ENCODE results near the gene CPPED1.

Gene CPPED1

GRCh38 chr16:12682432-12683165, 121.1 kb downstream of the CPPED1 start:
- DNase-seq = no peak

GRCh38 chr16:12681653-12682052, 122.0 kb downstream of the CPPED1 start:
- no peak for DNase-seq

- no peak for DNase-seq
Measured at GRCh38 chr16:12680531-12680930, 123.2 kb downstream of the CPPED1 start.

DNA sequence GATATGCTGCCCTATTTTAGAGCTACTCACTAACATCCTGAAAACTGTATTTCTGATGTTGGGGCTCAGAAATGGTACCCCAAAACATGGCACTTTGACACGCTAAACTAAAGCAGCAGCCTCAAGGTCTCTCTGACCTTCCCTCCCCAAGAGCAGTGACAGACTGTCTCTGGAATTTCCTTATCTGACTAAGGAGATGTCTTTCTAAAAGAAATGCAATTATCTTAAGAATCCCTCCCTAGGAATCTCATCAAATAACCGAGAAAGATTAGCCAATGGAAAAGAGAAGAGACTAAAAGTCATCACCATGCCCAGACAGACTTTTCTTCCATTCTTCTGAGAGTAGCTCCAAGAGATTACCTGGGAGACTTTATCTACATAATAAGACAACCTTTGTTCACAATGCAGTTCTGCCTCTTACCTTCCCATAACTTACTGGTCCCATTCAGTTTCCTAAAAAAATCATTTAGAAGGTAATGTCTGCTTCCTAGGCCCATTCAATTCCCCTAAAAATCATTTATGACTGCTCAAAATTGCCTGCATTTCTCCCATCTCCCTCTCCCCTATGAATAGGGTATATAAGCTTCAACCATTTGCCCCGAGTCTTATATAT, 123.9 kb downstream of the CPPED1 start:
- DNase-seq = no peak

DNA sequence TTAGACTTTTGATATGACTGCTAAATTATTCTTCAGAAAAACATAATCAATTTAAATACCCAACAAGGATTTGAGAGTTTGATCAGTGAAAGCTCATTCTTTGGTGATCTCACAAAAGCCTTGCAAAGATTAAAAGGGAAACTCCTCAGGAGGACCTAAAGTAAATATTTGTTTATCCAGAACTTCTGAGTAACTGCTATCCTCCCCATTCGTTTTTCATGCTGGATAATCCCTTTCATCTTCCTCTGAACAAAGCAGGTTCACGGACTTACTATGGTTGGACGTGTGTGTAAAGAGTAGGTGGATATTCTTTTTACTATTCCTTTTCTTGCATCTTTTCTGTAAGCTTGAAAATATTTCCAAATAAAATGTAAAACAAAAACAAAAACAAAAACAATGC, 124.7 kb downstream of the CPPED1 start:
- no peak for DNase-seq

GRCh38 chr16:12677502-12677901, 126.2 kb downstream of the CPPED1 start:
- DNase-seq = no peak

GRCh38 chr16:12675852-12676251, 127.8 kb downstream of the CPPED1 start:
- DNase-seq = no peak

DNA sequence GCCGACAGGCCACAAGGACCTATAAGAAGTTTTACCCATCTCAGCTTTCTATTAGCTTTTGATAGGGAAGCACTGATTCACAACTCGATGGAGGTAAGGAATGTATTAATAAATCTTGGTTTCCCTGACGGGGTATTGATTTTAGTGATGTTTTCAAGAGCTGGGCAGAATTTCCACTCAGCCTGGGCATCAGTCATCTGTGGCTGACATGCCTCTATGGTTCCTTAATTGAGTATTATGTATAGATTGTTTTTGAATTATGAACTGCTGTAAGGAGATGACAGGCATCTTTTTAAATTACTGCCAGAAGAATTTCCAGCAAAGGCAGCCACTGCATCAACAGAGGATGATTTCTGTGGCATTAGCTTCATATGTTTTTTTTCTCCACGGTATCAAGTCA, 128.6 kb downstream of the CPPED1 start:
- no peak for DNase-seq

DNA sequence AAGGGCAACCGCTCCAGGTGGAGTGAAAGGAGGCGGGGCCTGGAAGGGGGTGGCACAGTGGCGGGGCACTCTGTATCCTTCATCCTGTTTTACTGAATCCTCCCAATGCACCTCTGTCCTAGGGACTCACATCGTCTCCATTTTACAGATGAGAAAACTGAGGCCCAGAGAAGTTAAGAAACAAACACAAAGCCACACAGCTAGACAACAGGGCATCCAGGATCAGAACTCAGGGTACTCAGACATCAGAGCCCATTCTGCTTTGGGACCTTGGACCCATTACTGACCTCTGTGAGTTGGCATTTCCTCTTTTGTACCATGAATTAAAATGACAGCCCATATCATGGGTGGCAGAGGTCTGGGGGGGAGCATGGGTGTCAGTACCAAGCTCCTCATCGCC, 129.2 kb downstream of the CPPED1 start:
- no peak for DNase-seq

- no peak for DNase-seq
Measured at GRCh38 chr16:12674071-12674470, 129.6 kb downstream of the CPPED1 start.

DNA sequence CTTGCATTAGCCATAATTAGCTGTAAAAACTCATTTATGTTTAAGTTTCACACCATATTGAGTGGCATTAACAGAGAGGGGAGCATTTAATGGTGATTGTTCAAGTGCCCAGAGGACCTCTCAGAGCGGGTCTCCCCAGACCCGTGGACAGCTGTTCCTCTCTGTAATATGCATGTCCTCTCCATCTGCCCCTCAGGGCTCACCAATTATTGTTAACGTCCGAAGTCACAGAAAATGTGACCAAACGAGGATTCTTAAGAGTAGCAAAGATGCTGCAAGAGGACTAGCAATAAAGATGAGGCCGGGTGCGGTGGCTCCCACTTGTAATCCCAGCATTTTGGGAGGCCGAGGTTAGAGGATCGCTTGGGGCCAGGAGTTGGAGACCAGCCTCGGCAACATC, 130.2 kb downstream of the CPPED1 start:
- DNase-seq = no peak

DNA sequence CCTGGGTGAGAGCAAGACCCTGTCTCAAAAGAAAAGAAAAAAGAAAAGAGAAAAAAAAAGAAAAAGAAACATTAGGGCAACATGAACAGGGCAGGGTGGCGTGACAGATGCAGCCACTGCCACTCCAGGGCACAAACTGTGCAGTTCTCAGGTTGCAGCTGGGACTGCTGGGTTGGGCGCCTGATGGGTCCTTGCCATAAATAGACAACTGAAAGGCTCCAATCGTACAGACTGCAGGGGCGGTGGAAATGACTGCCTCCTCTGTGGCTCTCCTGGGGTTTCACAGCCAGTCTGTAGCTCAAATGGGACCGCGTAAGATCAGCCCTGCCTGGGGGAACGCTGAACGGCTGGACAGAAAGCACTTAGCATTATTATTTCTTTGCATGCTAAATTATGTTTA, 130.7 kb downstream of the CPPED1 start:
- DNase-seq = no peak

GRCh38 chr16:12669908-12670307, 133.8 kb downstream of the CPPED1 start:
- DNase-seq = no peak

- DNase-seq = no peak
Measured at GRCh38 chr16:12667909-12668308, 135.8 kb downstream of the CPPED1 start.

- DNase-seq = no peak
Measured at GRCh38 chr16:12664164-12664733, 139.4 kb downstream of the CPPED1 start.

DNA sequence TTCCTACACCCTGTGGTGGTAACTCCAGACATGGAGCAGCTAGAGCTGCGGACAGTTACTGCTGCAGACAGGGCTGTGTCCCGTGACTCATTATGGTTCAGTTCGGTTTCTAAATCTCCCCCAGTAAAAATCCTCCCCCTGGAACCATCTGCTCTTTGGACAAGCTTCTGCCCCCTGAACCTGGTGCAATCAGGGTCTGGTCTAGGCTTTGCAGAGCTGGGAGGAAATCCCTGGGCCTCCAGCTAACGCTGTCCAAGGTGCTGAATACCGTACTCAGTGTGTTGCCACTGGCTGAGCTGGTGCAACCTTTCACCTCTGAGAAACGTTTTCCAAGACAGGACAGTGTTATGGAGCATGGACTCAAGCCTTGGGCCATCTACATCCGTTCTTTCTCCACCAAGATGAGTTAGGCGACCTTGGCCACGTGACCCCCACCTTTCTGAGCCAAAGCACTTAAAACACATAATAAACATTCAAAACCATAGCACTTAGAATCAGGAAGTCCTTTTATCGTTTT, 142.0 kb downstream of the CPPED1 start:
- no peak for DNase-seq

DNA sequence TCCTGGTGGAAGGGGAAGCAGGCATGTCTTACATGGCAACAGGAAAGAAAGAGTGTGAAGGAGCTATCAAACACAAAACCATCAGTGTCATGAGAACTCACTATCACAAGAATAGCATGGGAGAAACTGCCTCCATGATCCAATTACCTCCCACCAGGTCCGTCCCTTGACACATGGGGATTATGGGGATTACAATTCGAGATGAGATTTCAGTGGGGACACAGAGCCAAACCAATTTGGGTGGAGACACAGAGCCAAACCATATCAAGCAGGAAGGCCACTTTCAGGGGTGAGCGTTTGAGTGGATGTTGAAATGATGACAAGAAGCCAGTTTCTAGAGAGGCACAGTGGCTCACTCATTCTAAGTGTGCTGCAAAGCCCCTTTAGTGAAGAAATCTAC, 143.8 kb downstream of the CPPED1 start:
- DNase-seq = no peak

DNA sequence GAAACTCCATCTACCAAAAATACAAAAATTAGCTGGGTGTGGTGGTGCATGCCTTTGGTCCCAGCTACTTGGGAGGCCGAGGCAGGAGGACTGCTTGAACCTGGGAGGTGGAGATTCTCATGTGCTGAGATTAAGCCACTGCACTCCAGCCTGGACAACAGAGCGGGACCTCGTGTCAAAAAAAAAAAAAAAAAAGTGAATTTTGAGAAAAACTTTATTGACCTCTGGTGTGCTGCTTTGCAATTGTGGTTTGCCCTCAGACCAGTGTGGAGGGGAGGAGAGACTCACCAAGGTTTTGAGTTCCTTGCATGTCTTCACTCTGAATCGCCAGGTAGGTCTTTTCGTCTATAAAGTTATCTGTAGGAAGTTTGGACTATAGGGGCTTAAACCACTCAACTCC, 145.2 kb downstream of the CPPED1 start:
- DNase-seq = no peak

DNA sequence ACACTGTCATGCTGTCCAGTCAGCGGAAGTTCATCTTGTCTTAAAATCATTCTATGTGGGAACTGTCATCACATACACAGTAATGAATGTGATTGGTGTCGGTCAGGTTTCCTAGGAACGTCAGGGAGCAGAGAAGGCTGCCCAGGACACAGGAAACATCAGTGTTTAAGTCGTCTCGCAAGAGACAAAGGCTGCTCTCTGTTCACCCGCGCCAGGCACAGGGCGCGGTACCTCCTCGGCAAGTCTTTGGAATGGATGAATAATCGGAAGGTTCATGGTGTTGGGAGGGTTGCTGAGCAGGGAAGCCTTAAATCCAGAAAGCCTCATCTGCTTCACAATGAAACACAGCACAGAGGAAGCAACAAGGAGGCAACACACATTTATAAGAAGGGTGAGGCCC, 148.2 kb downstream of the CPPED1 start:
- DNase-seq = peak in 1 of 56 donors; percentile 4

- no peak for DNase-seq
Measured at GRCh38 chr16:12653820-12654392, 149.8 kb downstream of the CPPED1 start.

DNA sequence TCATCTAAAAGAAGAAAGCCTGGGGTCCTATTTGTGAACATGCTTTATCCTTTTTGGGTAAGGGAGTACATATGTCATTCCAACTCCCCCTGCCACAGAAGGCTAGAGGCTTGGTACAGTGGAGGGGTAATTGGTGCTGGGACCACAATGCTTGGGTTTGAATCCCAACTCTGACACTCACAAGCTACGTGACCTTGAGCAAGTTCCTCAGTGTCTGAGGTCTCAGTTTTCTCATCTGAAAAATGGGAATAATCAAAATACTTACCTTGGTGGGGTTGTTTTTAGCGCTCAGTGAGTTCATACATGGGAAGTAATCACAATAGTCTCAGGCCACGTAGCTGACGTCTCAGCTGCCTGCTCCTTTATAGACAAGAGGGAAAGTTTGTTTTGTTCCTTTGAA, 150.8 kb downstream of the CPPED1 start:
- no peak for DNase-seq

DNA sequence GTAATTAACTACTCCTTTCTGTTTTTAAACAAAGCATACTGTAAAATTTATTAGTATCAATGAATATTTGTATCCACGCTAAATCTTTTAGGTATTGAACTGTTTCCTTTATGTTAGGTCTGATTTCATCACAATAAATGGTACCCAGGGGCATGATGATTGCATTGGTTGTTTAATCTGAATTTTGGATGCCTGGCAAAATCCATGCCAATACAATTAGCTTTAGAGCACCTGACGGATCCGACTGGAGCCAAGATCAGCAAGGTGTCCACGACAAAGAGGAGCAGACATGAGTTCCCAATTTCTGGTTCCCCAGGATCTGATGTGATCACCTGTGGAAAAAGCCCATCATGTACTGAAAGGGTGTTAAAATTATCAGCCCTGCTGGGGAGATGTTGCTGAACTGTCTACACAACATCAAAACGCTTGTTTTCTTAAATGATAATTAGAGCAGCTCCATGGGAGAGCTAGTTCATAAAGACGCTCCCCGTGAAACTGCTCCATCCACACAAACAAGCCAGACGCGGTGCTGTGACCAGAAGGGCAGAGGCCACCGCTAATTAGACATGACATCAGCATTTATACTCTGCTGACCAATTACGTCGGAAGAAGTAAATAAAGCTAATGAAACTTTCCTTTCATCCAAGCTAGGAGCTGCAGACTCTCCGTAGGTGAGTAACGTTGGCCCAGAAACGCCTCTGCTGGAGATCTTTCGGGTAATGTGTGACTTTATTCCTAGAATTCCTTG, 151.7 kb downstream of the CPPED1 start:
- no peak for DNase-seq

Data from nucleus accumbens (tissue), 56 donors.